Heart right ventricle (tissue), 16 donors: ENCODE results near the gene HOXA5. TPM values are rescaled to one million over a fixed set of nuclear protein-coding genes. Genes with fewer than 3 reads are reported as not detected.

Experiments
- ATAC-seq, 8 donors: fragments of 200-7000 bp; cut with Tn5 transposase; one replicate each; pipeline ENCODE4 v1.9.1; 2020; ENCODE audit warnings: mild to moderate bottlenecking in 8 of 8, moderate library complexity in 8 of 8, moderate number of reproducible peaks in 1 of 8
- DNase-seq, 2 donors: peaks; one replicate each; pipeline ENCODE4 v3.0.0-alpha.2; 2020
- H3K27ac ChIP-seq, 10 donors: fragments of 200-600 bp; sonication (generic) in 2 of 10; one replicate each; pipeline versions ENCODE4 v1.5.0 to v1.8.0; 2020 to 2022; ENCODE audit warnings: mild to moderate bottlenecking in 3 of 10
- H3K27me3 ChIP-seq, 7 donors: fragments of 200-600 bp; one replicate each; pipeline ENCODE4 v1.8.0; 2021 to 2022; ENCODE audit warnings: mild to moderate bottlenecking in 2 of 7
- H3K36me3 ChIP-seq, 9 donors: fragments of 200-600 bp; sonication (generic) in 1 of 9; one replicate each; pipeline versions ENCODE4 v1.5.0 to v1.8.0; 2020 to 2022; ENCODE audit warnings: mild to moderate bottlenecking in 2 of 9
- H3K4me1 ChIP-seq, 9 donors: fragments of 200-600 bp; sonication (generic) in 1 of 9; one replicate each; pipeline versions ENCODE4 v1.5.0 to v1.8.0; 2020 to 2022; ENCODE audit warnings: mild to moderate bottlenecking in 4 of 9
- H3K4me3 ChIP-seq, 10 donors: fragments of 200-600 bp; sonication (generic) in 2 of 10; one replicate each; pipeline versions ENCODE4 v1.5.0 to v1.8.0; 2020 to 2022; ENCODE audit warnings: mild to moderate bottlenecking in 7 of 10, moderate library complexity in 2 of 10
- H3K9me3 ChIP-seq, 11 donors: fragments of 200-600 bp in 10 of 11; sonication (generic) in 2 of 11; one replicate each; pipeline versions ENCODE4 v1.5.0 to v1.8.0; 2013 to 2022; ENCODE audit warnings: mild to moderate bottlenecking in 2 of 11, control low read depth in 1 of 11, moderate library complexity in 1 of 11
- CTCF ChIP-seq, 9 donors: fragments of 200-600 bp; sonication (generic) in 2 of 9; IDR thresholded peaks; one replicate each; pipeline versions ENCODE4 v1.5.0 to v1.8.0; 2021 to 2022; ENCODE audit warnings: antibody characterized with exemption in 9 of 9, mild to moderate bottlenecking in 5 of 9, moderate library complexity in 1 of 9
- WGBS, 2 donors: extraction: QIAGEN DNeasy Blood & Tissue Kit; methylation state at CpG; one replicate each; pipeline ENCODE4 v1.1.7; 2013; ENCODE audit warnings: inconsistent platforms in 1 of 2; 5-methylcytosine and 5-hydroxymethylcytosine counted together
- intact Hi-C, 10 donors: fragments of 100-400 bp; cut with DNase I; formaldehyde crosslinking; loops; one replicate each; pipeline versions ENCODE4 v1.11.1 to v1.14.2; 2022
- polyA plus RNA-seq, 2 donors: library from polyadenylated mRNA; stranded (reverse); fragments of 200-250 nt; gene quantifications; one replicate each; pipeline ENCODE4 v1.2.3, GENCODE V29; 2013
- total RNA-seq, 10 donors: library from RNA; stranded (reverse); fragmentation: NEBNext Ultra II Directional in 3 of 10; extraction: Animal tissue kit (Norgen Biotek cat#: 25700) in 3 of 10; gene quantifications; one replicate each; pipeline versions ENCODE4 v1.2.1 to v1.2.4, GENCODE V29; 2021 to 2023
- donor health status: Arrhythmogenic right ventricular cardiomyopathy.
- donor health status: ischemic (EF 13 %, LVEDD 7.1; RV severe dilation, severe dysfunction).
- donor health status: healthy with polysubstance abuse.
- donor health status: DM: no; HTN: yes; CAD: no.
- donor health status: DM: no; HTN: no; CAD: no.
- donor health status: ischemic (EF 25% LVEDD 6.9; RV normal size, moderate dysfunction).
- donor health status: ischemic (EF 25% LVEDD 5.7; RV mildly dilated, moderate dysfunction).
- donor health status: healthy.
- donor health status: DM: yes; HTN: yes; CAD: no.
- donor health status: Ischemic cardiomyopathy.
- donor health status: ischemic (EF 35%, LVEDD 5.7; RV mildly dilated, moderate dysfunction).
- donor health status: nonischemic (EF 11% LVEDD 7.7; RV severe dilation, severe dysfunction).
- donor health status: DM: yes; HTN: yes; CAD: no.
- donor health status: PGD.
- donor health status: ischemic (EF 29% LVEDD 5.4; RV normal size, mild dysfunction).
- donor health status: nonischemic (EF 23%, LVEDD 6.1; RV moderate dilation, normal function).

HOXA5 gene
- total and polyA plus RNA-seq, 12 donors: 0.09 to 0.95 (median 0.24) TPM; not detected in 8

GRCh38 chr7:27113991-27114769 is 29.3 kb downstream of the HOXA5 start:
- DNase-seq: no peak

GRCh38 chr7:27112955-27113949 is 30.2 kb downstream of the HOXA5 start:
- TF ChIP-seq CTCF (IDR thresholded peaks at IDR 0.05): no peak
- H3K27ac ChIP-seq: peak overlapping the region in 6 of 10 donors; percentile 1 to 77 (median 52)
- intact Hi-C loops: no loop called here
- peaks cover 0 to 28% (median 6%) of the 10 kb centered on the region in 9 donors for H3K4me1 ChIP-seq
- no peaks in the 10 kb centered on the region for H3K9me3 ChIP-seq
- DNase-seq (no peak), ATAC-seq (peak in 2 of 8 donors; percentile 7 to 23)
- no peaks in the 10 kb centered on the region for H3K36me3 ChIP-seq
- WGBS, 2 donors: 8 to 9% methylated on average over 52 to 54 of the region's 57 CpGs
- peaks cover 21 to 99% (median 98%) of the 10 kb centered on the region in 7 donors for H3K27me3 ChIP-seq
- H3K4me3 ChIP-seq: peak overlapping the region in 7 of 10 donors; percentile 7 to 49 (median 28)

More at GRCh38 chr7:27113991-27114769, 29.3 kb downstream of the HOXA5 start:
- intact Hi-C loops: no loop called here
- peak overlapping the region in 6 of 10 donors; percentile 7 to 49 (median 27) for H3K4me3 ChIP-seq
- H3K36me3 ChIP-seq: no peaks in the 10 kb centered on the region
- no peaks in the 10 kb centered on the region for H3K9me3 ChIP-seq
- no peak for TF ChIP-seq CTCF (IDR thresholded peaks at IDR 0.05)
- WGBS, 2 donors: 3 to 11% methylated on average over 14 to 26 of the region's 26 CpGs
- H3K27me3 ChIP-seq: peaks cover 18 to 99% (median 98%) of the 10 kb centered on the region in 7 donors
- ATAC-seq: no peak
- H3K27ac ChIP-seq: peak overlapping the region in 5 of 10 donors; percentile 1 to 77 (median 70)
- peaks cover 0 to 24% (median 6%) of the 10 kb centered on the region in 9 donors for H3K4me1 ChIP-seq

GRCh38 chr7:27112361-27112760 is 31.1 kb downstream of the HOXA5 start:
- ATAC-seq (no peak), DNase-seq (no peak)
- Histone ChIP-seq H3K4me1 (peaks cover 0 to 30% (median 6%) of the 10 kb centered on the region in 9 donors), H3K27ac (peak overlapping the region in 2 of 10 donors; percentile 75 to 77), H3K9me3 (no peaks in the 10 kb centered on the region), H3K36me3 (no peaks in the 10 kb centered on the region), H3K27me3 (peaks cover 22 to 99% (median 98%) of the 10 kb centered on the region in 7 donors), H3K4me3 (peak overlapping the region in 2 of 10 donors; percentile 7 to 42)
- 22 to 24% methylated on average over 4 of the region's 4 CpGs for WGBS, 2 donors
- no peak for TF ChIP-seq CTCF (IDR thresholded peaks at IDR 0.05)
- intact Hi-C loops: no loop called here

- peaks cover 0 to 33% (median 6%) of the 10 kb centered on the region in 9 donors for H3K4me1 ChIP-seq
- ATAC-seq (no peak), DNase-seq (no peak)
- TF ChIP-seq CTCF (IDR thresholded peaks at IDR 0.05): no peak
- 10 to 14% methylated on average over 4 of the region's 4 CpGs for WGBS, 2 donors
- H3K36me3 ChIP-seq: no peaks in the 10 kb centered on the region
- no peak overlapping the region for H3K4me3 ChIP-seq
- no peaks in the 10 kb centered on the region for H3K9me3 ChIP-seq
- intact Hi-C loops: no loop called here
- H3K27me3 ChIP-seq: peaks cover 22 to 99% (median 98%) of the 10 kb centered on the region in 7 donors
- peak overlapping the region in 3 of 10 donors; percentile 18 to 75 (median 53) for H3K27ac ChIP-seq
Measured at GRCh38 chr7:27111751-27112277, 31.7 kb downstream of the HOXA5 start.
